Measurements from ENCODE around the gene PPP2R2D. TPM values are rescaled to one million over a fixed set of nuclear protein-coding genes. Genes with fewer than 3 reads are reported as not detected.

Gene PPP2R2D
- polyA plus RNA-seq, 1 experiment = 27.2 TPM

- no peak for DNase-seq (ENCODE audit: low read depth, low spot score)
- H3K4me3 ChIP-seq (ENCODE audit: low read depth, low read length) = peak overlapping the region; percentile 81
- ChIA-PET POLR2A (interaction anchor here (1.8 to 2.7 kb wide), 2 partner anchors 17 to 33 kb away, joined by 14 to 17 read pairs; no protein-coding TSS in a partner anchor), CTCF (interaction anchor here (1.1 to 4.1 kb wide), 4 partner anchors 16 to 155 kb away, joined by 3 to 30 read pairs (median 4); no protein-coding TSS in a partner anchor)
- no peaks in the 10 kb centered on the region for H3K27me3 ChIP-seq (ENCODE audit: control insufficient read depth, insufficient read depth, low read length)
- H3K27ac ChIP-seq (ENCODE audit: low read depth, low read length) = peak overlapping the region; percentile 73
- peaks cover 11% of the 10 kb centered on the region for H3K9me3 ChIP-seq (ENCODE audit: control insufficient read depth, insufficient read depth, low read length)
- TF ChIP-seq, protein P1, sequence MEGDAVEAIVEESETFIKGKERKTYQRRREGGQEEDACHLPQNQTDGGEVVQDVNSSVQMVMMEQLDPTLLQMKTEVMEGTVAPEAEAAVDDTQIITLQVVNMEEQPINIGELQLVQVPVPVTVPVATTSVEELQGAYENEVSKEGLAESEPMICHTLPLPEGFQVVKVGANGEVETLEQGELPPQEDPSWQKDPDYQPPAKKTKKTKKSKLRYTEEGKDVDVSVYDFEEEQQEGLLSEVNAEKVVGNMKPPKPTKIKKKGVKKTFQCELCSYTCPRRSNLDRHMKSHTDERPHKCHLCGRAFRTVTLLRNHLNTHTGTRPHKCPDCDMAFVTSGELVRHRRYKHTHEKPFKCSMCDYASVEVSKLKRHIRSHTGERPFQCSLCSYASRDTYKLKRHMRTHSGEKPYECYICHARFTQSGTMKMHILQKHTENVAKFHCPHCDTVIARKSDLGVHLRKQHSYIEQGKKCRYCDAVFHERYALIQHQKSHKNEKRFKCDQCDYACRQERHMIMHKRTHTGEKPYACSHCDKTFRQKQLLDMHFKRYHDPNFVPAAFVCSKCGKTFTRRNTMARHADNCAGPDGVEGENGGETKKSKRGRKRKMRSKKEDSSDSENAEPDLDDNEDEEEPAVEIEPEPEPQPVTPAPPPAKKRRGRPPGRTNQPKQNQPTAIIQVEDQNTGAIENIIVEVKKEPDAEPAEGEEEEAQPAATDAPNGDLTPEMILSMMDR (IDR thresholded peaks at IDR 0.05; ENCODE audit: low read depth, low read length) = no peak
These were observed 79.5 kb downstream of the PPP2R2D start for GRCh38 chr10:131980321-131980720.

- ChIA-PET CTCF (interaction anchor here (1.0 to 4.1 kb wide), 5 partner anchors 16 to 154 kb away, joined by 3 to 30 read pairs (median 4); no protein-coding TSS in a partner anchor), POLR2A (interaction anchor here (0.6 to 2.7 kb wide), 8 partner anchors 16 to 536 kb away, joined by 3 to 17 read pairs (median 6); partner anchors contain the start of gene PPP2R2D)
- no peak for DNase-seq (ENCODE audit: low read depth, low spot score)
- Histone ChIP-seq H3K4me3 (ENCODE audit: low read depth, low read length) (peak overlapping the region; percentile 81), H3K9me3 (ENCODE audit: control insufficient read depth, insufficient read depth, low read length) (peaks cover 11% of the 10 kb centered on the region), H3K27me3 (ENCODE audit: control insufficient read depth, insufficient read depth, low read length) (no peaks in the 10 kb centered on the region), H3K27ac (ENCODE audit: low read depth, low read length) (peak overlapping the region; percentile 52)
- TF ChIP-seq, protein P1 (IDR thresholded peaks at IDR 0.05; ENCODE audit: low read depth, low read length) = no peak
These were observed 80.1 kb downstream of the PPP2R2D start for GRCh38 chr10:131980761-131981428.

GRCh38 chr10:131981429-131982184, 80.8 kb downstream of the PPP2R2D start, which contains the start of gene BNIP3:
Gene BNIP3 (minus strand): TSS chr10:131981923. CDS start chr10:131981806, 117 bp downstream.
- ChIA-PET CTCF (interaction anchor here (1.0 to 4.1 kb wide), 5 partner anchors 15 to 154 kb away, joined by 3 to 30 read pairs (median 4); no protein-coding TSS in a partner anchor), POLR2A (interaction anchor here (0.6 to 2.7 kb wide), 9 partner anchors 16 to 535 kb away, joined by 3 to 17 read pairs (median 5); partner anchors contain the start of gene PPP2R2D)
- peak within 1 kb of the TSS; percentile 52 for H3K27ac ChIP-seq (ENCODE audit: low read depth, low read length)
- TF ChIP-seq, protein P1 (IDR thresholded peaks at IDR 0.05; ENCODE audit: low read depth, low read length) = peak; percentile 17; the same call in 1 of the 2 replicates
- DNase-seq (ENCODE audit: low read depth, low spot score) = peak; percentile 83
- peak within 1 kb of the TSS; percentile 81 for H3K4me3 ChIP-seq (ENCODE audit: low read depth, low read length)
- H3K27me3 ChIP-seq (ENCODE audit: control insufficient read depth, insufficient read depth, low read length) = no peaks in the 10 kb centered on the region
- peaks cover 12% of the 10 kb centered on the region for H3K9me3 ChIP-seq (ENCODE audit: control insufficient read depth, insufficient read depth, low read length)

GRCh38 chr10:131982185-131982756, 81.5 kb downstream of the PPP2R2D start:
- POLR2A ChIA-PET = interaction anchor here (0.7 to 2.7 kb wide), 6 partner anchors 15 to 410 kb away, joined by 3 to 17 read pairs (median 6); partner anchors contain the start of gene PPP2R2D
- Histone ChIP-seq H3K27me3 (ENCODE audit: control insufficient read depth, insufficient read depth, low read length) (no peaks in the 10 kb centered on the region), H3K27ac (ENCODE audit: low read depth, low read length) (peak overlapping the region; percentile 39), H3K4me3 (ENCODE audit: low read depth, low read length) (peak overlapping the region; percentile 68), H3K9me3 (ENCODE audit: control insufficient read depth, insufficient read depth, low read length) (peaks cover 16% of the 10 kb centered on the region)
- CTCF ChIA-PET = interaction anchor here (1.8 to 2.2 kb wide), 2 partner anchors 41 to 96 kb away, joined by 5 to 13 read pairs; no protein-coding TSS in a partner anchor
- DNase-seq (ENCODE audit: low read depth, low spot score) = no peak
- TF ChIP-seq, protein P1 (IDR thresholded peaks at IDR 0.05; ENCODE audit: low read depth, low read length) = no peak
